Parathyroid adenoma (tissue), 2 donors: ENCODE measurements around the gene LRCOL1.

Experiments
- H2AFZ ChIP-seq: fragments of 300-600 bp; sonication (generic); one replicate; pipeline ENCODE4 v1.7.0; 2017; ENCODE audit warnings: antibody characterized with exemption, mild to moderate bottlenecking
- H3K27ac ChIP-seq: fragments of 300-600 bp; sonication (generic); one replicate; pipeline ENCODE4 v1.7.0; 2017
- H3K27me3 ChIP-seq: fragments of 300-600 bp; sonication (generic); one replicate; pipeline ENCODE4 v1.7.0; 2017; ENCODE audit warnings: low read length; ENCODE audit not compliant: control insufficient read depth, insufficient read depth
- H3K36me3 ChIP-seq: fragments of 300-600 bp; sonication (generic); one replicate; pipeline ENCODE4 v1.7.0; 2017; ENCODE audit warnings: low read length; ENCODE audit not compliant: control insufficient read depth, insufficient read depth
- H3K4me1 ChIP-seq: fragments of 300-600 bp; sonication (generic); one replicate; pipeline ENCODE4 v1.7.0; 2017; ENCODE audit warnings: control low read depth
- H3K4me2 ChIP-seq: fragments of 300-600 bp; sonication (generic); one replicate; pipeline ENCODE4 v1.7.0; 2017; ENCODE audit warnings: low read length
- H3K4me3 ChIP-seq: fragments of 300-600 bp; sonication (generic); one replicate; pipeline ENCODE4 v1.7.0; 2017; ENCODE audit warnings: low read depth, low read length
- H3K79me2 ChIP-seq: fragments of 300-600 bp; sonication (generic); one replicate; pipeline ENCODE4 v1.7.0; 2017; ENCODE audit warnings: control low read depth
- H3K9ac ChIP-seq: fragments of 300-600 bp; sonication (generic); one replicate; pipeline ENCODE4 v1.7.0; 2017; ENCODE audit warnings: mild to moderate bottlenecking
- H3K9me3 ChIP-seq: fragments of 300-600 bp; sonication (generic); one replicate; pipeline ENCODE4 v1.7.0; 2017; ENCODE audit warnings: low read length; ENCODE audit not compliant: control insufficient read depth
- TF ChIP-seq, protein P1 (sequence below): fragments of 300-600 bp; sonication (generic); IDR thresholded peaks from one replicate; pipeline ENCODE4 v1.7.0; 2017; ENCODE audit warnings: antibody characterized with exemption, mild to moderate bottlenecking
- donor health status: primary hyperparathyroidism.

Gene LRCOL1

DNA sequence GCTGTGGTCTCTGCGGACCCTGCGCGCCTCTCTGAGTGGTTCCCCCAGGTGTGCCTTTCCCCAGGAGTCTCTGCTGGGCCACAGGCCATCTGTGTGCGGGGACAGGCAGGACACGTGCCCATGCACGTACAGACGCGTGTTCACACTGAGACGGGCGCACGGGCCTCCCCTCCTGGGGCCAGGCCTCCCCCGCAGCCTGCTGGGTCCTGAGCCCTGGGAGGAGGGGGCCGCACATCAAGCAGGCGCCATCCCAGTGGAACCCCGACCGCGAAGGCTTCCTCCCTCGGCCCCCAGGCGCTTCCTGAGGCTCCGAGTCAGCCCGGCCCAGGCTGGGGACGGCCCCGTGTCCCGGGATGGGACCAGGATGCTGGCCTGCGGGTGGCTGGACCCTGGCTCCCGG, 39.7 kb downstream of the LRCOL1 start:
- H3K36me3 ChIP-seq, result no peaks in the 10 kb centered on the region

DNA sequence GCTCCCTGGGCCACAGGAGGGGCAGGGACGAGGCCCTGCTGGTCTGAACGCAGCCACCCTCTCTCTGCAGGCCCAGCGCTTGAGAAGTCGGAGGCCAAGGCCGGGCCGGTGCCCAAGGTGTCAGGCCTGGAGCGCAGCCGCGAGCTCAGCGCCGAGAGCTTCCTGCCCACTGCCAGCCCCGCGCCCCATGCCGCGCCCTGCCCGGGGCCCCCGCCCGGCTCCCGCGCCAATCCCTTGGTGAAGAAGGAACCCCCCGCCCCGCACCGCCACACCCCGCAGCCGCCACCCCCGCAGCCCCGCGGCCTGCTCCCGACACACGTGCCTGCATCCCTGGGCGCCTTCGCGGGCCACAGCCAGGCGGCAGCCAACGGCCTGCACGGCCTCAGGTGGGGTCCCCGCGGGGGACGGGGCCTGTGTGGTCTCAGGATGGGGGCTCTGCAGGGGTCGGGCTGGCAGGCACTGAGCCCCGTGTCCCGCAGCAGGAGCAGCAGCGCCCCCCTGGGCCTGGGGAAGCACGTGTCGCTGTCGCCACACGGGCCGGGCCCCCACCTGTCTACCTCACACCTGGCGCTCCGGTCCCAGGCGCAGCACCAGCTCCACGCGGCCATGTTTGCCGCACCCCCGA, 40.4 kb downstream of the LRCOL1 start:
- no peaks in the 10 kb centered on the region for H3K27me3 ChIP-seq
- TF ChIP-seq, protein P1, sequence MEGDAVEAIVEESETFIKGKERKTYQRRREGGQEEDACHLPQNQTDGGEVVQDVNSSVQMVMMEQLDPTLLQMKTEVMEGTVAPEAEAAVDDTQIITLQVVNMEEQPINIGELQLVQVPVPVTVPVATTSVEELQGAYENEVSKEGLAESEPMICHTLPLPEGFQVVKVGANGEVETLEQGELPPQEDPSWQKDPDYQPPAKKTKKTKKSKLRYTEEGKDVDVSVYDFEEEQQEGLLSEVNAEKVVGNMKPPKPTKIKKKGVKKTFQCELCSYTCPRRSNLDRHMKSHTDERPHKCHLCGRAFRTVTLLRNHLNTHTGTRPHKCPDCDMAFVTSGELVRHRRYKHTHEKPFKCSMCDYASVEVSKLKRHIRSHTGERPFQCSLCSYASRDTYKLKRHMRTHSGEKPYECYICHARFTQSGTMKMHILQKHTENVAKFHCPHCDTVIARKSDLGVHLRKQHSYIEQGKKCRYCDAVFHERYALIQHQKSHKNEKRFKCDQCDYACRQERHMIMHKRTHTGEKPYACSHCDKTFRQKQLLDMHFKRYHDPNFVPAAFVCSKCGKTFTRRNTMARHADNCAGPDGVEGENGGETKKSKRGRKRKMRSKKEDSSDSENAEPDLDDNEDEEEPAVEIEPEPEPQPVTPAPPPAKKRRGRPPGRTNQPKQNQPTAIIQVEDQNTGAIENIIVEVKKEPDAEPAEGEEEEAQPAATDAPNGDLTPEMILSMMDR, result no peak
- no peak overlapping the region for H3K27ac ChIP-seq
- H3K36me3 ChIP-seq, result no peaks in the 10 kb centered on the region
- no peak overlapping the region for H3K4me3 ChIP-seq
- no peaks in the 10 kb centered on the region for H3K4me1 ChIP-seq
- H3K79me2 ChIP-seq, result no peaks in the 10 kb centered on the region
- no peak overlapping the region for H2AFZ ChIP-seq
- H3K9me3 ChIP-seq, result no peaks in the 10 kb centered on the region
- H3K9ac ChIP-seq, result no peak overlapping the region
- H3K4me2 ChIP-seq, result no peak overlapping the region

More for the DNA sequence above, 39.7 kb downstream of the LRCOL1 start:
- Histone ChIP-seq H3K27me3 (no peaks in the 10 kb centered on the region), H3K4me3 (no peak overlapping the region), H3K79me2 (no peaks in the 10 kb centered on the region), H3K9ac (no peak overlapping the region), H2AFZ (no peak overlapping the region), H3K4me1 (no peaks in the 10 kb centered on the region), H3K9me3 (no peaks in the 10 kb centered on the region), H3K4me2 (no peak overlapping the region), H3K27ac (no peak overlapping the region)
- TF ChIP-seq, protein P1, result no peak

DNA sequence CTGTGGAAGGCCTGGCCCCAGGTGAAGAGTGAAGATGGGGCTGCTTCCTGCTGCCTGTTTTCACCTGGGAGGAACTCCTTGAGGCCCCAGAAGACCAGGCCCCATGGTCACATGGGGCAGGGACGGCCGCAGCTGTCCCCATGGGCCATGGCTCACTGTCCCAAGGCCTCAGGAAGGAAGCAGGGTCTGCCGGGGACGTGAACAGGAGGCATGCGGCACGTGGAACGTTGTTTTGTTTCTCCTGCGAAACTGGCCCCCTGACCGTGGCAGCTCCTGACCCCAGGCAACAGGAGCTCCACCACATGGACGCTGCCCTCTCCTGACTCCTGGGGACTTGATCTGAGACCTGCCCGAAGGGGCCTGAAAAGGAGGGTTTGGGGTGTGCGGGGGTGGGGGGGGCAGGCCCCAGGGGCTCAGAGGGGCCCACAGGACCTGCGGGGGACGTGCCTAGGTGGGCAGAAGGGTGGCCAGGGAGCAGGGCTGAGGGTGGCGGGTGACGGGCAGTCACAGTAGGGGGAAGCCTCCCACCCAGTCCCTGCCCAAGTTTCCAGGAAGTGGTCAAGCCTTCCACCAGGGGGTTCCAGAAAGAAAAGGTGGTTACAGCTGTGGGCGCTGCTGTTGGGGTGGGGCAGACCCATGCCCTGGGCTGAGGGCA, 41.4 kb downstream of the LRCOL1 start:
- TF ChIP-seq, protein P1, result no peak
- H3K27me3 ChIP-seq, result no peaks in the 10 kb centered on the region
- no peak overlapping the region for H3K4me2 ChIP-seq
- no peak overlapping the region for H2AFZ ChIP-seq
- H3K9me3 ChIP-seq, result no peaks in the 10 kb centered on the region
- no peaks in the 10 kb centered on the region for H3K79me2 ChIP-seq
- H3K4me1 ChIP-seq, result no peaks in the 10 kb centered on the region
- no peaks in the 10 kb centered on the region for H3K36me3 ChIP-seq
- no peak overlapping the region for H3K27ac ChIP-seq
- no peak overlapping the region for H3K4me3 ChIP-seq
- no peak overlapping the region for H3K9ac ChIP-seq

DNA sequence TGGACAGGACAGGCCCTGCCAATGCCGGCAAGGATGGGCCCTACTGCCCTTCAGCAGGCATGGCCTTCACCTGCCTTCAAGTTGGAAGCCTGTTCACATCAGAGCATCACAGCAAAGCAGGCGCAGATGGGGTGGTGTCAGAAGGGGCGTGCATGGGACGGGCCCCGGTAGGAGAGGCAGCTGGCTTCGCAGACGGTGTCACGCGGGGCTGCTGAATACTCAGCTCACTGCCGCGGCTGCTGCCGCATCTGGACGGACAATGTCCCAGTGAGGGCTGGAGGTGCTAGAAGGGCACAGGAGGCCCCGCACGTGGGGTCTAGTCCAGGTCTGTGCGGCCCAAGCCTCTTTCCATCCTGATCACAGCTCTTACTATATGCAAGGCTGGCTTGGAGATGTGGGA, 42.1 kb downstream of the LRCOL1 start:
- no peak overlapping the region for H3K4me3 ChIP-seq
- H3K4me1 ChIP-seq, result no peaks in the 10 kb centered on the region
- no peak overlapping the region for H3K4me2 ChIP-seq
- H3K9ac ChIP-seq, result no peak overlapping the region
- H3K9me3 ChIP-seq, result no peaks in the 10 kb centered on the region
- no peaks in the 10 kb centered on the region for H3K27me3 ChIP-seq
- TF ChIP-seq, protein P1, result no peak
- no peak overlapping the region for H2AFZ ChIP-seq
- H3K79me2 ChIP-seq, result no peaks in the 10 kb centered on the region
- no peaks in the 10 kb centered on the region for H3K36me3 ChIP-seq
- no peak overlapping the region for H3K27ac ChIP-seq
